NCI-H774 (cell line): ENCODE data around the gene ERLIN1.
"Not testable (repeated sequence)": the region's sequence is repeated elsewhere in the genome, so short reads cannot be mapped to it uniquely, and the experiment has no call there.

ENCODE experiments used
- DNase-seq: peaks from one replicate; lab custom pipeline; 2025; lab: John Stamatoyannopoulos, UW

ERLIN1 gene

DNA sequence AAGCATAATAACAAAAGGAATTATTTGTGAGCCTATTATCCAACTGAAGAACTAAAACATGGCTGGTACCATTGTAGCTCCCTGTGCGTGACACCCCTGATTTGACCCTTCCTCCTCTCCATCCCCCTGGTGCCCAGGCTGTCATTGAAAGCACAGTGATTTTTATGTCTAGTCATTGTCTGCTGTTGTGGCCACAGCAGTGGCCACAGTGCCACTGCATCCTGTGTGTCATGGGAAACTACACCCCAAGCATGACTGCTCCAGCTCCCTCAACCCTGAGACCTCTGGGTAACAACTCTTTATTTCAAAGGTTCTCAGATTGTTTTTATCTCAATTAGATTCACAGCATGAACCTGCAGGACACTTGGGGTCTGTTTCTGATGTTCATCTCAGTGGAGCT is 52.0 kb downstream of the ERLIN1 start:
- DNase-seq: no peak

DNA sequence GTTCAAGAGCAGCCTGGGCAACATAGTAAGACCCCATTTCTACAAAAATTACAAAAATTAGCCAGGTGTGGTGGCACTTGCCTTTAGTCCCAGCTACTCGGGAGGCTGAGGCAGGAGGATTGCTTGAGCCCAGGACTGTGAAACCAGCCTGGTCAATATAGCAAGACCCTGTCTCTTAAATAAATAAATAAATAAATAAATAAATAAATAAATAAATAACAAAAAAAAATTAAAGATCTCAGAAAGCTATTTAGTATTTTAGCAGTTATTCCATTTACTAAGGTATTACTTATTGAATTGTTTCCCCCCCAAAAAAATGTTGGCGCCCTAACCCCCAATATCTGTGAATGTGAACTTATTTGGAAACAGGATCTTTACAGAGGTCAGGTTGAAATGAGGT is 53.4 kb downstream of the ERLIN1 start:
- DNase-seq: no peak

DNA sequence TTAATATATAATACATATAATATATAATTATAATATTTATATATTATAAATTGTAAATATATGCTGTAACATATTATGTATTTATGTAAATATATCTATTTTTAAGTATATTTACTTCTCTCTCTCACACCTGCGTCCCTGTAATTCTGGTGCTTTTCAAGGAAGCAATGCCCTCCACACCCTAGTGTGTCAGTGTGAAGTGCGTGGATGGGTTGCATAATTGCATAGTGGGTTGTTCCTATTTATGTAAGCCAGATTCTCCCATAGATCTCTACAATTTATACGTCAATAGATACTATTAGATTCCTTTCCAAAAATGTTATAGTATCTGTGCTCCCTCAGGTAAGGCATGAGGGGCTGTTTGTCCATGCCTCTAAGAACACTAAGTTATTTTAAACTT is 54.3 kb downstream of the ERLIN1 start:
- DNase-seq: no peak

DNA sequence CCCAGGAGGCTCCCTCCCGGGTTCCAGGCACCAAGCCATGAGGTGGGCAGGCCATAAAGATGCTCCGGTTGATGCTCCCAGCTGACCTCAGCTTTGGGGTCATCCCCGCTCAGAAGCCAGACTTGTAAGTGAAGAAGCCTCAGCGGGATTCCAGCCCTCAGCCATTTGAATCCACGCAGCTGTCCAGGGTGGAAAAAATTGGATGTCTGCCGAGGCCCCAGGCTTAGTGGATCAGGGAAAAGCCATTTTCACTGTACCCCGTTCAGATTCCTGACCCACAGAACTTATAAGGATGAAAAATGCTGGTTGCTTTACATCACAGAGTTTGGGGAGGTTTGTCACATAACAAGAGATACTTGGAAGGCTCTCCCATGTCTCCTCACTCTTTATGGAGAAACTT is 55.0 kb downstream of the ERLIN1 start:
- DNase-seq: no peak

DNA sequence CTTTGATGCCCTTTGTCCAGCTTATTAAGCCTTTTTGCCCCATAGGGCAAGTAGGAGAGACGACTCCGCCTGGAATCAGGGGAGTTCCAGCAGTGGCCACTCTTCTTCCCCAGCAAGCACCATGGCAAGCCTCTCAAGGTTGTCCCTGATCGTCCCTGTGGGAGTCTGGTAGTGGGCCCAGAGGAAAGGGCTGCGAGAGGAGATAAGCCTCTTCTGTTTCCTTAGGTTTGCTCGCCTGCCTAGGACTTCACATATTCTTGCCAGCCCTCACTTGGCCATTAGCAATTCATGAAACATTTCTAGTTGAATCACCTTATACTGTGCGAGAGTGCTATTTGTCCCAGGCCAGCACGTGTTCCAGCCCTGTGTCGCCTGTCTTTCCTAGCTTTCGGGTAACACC is 56.4 kb downstream of the ERLIN1 start:
- DNase-seq: no peak

DNA sequence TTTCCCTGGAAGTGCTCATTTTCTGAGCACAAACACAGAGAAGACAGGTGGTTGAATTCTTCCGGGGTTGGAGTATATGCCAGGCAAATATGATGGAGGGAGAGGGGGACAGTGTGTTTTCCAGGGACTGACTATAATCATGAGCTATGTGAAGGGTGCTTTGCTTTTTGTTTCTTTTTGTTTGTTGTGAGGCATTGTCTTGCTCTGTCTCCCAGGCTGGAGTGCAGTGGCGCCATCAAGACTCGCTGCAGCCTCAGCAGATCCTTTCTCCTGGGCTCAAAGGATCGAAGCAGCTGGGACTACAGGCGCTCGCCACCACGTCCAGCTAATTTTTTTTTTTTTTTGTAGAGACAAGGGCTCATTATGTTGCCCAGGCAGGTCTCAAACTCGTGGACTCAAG is 56.9 kb downstream of the ERLIN1 start:
- no peak for DNase-seq

DNA sequence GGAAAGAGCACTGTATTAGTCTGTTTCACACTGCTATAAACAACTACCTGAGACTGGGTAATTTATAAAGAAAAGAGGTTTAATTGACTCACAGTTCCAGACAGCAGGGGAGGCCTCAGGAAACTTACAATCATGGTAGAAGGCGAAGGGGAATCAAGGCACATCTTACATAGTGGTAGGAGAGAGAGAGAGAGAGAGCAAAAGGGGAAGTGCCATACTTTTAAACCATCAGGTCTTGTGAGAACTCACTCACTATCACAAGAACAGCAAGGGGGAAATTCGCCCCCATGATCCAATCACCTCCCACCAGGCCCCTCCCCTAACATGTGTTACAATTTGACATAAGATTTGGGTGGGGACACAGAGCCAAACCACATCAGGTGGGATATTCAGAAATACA is 60.5 kb downstream of the ERLIN1 start:
- DNase-seq: not testable (repeated sequence)

DNA sequence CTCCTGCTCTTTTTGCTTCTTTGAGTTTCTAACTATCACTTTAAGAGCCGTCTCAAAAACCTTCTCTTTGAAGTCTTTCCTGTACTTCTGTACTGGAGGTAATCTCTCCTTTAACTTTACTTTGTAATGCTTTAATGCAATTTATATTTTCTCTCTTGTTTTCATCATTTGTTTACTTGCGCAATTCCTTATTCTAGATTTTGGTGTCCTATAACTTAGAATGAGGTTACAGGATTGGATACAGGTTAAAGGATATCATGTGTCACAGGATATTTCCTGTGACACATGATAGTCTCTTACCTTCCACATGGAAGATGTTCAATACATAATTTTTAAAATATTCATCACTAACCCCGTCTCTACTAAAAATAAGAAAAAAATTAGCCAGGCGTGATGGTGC is 61.7 kb downstream of the ERLIN1 start:
- no peak for DNase-seq

DNA sequence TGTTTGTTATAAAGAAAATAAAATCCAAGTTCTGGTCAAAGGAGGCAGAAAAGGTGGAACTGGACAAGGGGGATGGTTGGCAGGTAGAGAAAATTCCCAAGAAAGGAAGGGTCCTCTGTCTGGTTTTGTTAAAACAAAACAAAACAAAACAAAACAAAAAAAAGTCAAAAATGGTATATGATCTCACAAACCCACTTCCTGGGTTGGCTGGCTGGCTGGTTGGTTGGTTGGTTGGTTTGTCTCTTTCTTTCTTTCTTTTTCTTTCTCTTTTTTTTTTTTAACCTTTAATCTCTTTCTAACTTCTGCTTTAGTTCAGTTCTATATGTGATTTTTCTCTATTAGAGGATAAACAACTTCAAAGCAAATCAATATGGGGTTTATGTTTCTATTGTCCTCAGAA is 63.0 kb downstream of the ERLIN1 start:
- DNase-seq: no peak

DNA sequence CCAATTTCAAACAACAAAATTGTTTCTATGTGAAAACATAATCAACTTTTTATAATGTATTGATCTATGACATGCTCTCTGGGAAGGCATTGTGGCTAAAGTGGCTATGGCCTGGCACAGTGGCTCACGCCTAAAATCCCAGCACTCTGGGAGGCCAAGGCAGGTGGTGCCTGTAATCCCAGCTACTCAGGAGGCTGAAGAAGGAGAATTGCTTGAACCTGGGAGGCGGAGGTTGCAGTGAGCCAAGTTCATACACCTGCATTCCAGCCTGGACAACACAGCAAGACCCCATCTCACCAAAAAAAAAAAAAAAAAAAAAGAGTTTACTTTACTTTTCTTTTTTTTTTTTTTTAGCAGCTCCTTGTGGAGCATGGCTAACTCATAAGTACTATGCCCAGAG is 65.3 kb downstream of the ERLIN1 start:
- DNase-seq: no peak

DNA sequence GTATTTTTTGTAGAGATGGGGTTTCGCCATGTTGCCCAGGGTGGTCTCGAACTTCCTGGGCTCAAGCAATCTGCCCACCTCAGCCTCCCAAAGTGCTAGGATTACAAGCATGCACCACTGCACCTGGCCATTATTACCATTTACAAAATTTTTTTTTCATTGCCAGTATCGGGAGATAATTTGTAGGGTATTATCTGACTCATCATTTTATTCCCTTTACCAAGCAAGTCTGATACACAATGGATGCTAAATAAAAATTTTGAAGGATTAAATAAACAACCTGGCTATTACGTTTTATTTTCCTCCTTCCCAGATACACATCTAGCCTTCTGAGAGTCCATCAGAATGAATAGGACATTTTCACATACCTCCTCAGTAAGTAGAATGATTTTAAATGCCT is 66.1 kb downstream of the ERLIN1 start:
- no peak for DNase-seq

DNA sequence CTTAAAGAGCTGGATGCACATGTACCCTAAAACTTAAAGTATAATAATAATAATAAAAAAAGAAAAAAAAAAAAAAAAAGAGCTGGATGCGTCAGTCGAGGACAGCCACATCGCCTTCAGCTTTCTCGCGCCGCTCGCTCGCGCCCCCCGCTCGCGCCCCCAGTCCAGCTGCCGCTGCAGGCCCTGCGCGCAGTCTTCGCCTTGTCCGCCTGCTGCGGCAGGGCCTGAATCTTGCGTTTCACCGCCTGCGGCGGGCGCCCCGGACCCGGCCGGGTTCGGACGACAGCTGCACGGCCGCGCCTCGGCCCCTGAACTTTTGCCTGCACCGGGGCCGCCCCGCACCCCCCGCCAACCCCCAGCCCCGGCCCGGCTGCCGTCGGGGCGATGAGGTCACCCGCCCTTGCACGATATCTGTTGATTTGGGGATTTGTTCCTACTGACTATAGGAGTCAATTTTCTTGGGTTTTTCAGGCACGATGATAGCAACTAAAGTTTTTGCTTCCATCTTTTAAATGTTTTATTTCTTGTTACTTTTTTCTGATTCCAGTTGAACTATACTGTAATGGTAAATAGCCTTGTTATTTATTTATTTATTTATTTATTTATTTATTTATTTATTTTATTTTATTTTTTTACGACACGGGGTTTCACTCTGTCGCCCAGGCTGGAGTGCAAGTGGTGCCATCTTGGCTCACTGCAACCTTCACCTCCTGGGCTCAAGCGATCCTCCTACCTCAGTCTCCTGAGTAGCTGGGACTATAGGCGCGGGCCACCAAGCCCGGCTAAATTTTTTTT is 70.7 kb downstream of the ERLIN1 start:
- no peak for DNase-seq

DNA sequence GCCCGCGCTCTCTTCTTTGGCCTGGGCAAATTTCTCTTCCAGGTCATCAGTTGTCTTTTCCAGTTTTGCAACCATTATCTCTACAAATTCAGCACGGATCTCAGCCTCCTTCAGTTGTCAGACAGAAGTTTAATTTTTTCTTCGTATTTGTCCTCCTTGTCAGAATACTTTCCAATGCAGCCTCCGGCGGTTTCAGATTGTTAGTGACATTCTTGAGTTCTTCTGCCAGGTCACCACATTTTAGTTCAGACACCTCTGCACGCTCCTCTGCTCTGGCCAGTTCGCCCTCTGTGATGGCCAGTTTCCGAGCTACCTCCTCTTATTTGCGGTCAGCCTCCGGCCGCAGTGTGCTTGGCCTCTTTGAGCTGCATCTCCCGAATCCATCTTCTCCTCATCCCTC is 71.4 kb downstream of the ERLIN1 start:
- DNase-seq: no peak

DNA sequence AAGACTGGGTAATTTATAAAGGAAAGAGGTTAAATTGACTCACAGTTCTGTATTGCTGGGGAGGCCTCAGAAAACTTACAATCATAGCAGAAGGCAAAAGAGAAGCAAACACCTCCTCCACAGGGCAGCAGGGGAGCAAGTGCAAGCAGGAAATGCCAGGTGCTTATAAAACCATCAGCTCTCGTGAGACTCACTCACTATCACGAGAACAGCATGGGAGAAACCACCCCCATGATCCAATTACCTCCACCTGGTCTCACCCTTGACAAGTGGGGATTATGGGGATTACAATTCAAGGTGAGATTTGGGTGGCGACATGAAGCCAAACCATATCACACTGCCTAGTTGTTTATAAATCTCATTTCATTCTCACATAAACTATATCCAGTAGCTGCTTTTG is 76.2 kb downstream of the ERLIN1 start:
- DNase-seq: no peak

DNA sequence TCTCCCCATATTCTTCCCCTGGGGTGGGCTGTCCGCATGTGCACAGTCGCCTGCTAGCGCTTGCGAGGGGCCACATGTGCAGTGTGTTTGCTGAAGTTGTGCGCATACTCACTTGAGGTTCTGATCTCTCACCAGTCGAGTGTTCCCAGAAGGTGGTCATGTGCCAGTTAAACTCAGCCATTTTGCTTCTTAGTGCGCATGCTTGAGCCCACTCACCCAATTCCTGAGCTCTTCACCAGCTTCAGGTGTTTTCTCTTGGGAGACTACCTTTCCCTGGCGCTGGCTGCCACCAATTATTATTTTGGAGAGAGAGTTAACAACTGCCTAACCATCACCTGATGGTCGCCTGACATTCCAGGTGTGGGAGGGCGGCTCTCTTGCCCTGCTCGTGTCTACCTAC is 79.0 kb downstream of the ERLIN1 start:
- DNase-seq: no peak

DNA sequence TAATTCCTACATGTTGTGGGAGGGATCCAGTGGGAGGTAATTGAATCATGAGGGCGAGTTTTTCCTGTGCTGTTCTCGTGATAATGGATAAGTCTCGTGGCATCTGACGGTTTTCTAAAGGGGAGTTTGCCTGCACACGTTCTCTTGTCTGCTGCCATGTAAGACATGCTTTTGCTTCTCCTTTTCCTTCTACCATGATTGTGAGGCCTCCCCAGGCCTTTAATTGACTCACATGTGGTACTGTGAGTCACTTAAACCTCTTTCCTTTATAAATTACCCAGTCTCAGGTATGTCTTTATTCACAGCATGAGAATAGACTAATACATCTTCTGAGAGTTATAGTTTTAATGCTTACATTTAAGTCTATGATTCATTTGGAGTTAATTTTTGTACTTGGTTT is 81.5 kb downstream of the ERLIN1 start:
- DNase-seq: no peak

DNA sequence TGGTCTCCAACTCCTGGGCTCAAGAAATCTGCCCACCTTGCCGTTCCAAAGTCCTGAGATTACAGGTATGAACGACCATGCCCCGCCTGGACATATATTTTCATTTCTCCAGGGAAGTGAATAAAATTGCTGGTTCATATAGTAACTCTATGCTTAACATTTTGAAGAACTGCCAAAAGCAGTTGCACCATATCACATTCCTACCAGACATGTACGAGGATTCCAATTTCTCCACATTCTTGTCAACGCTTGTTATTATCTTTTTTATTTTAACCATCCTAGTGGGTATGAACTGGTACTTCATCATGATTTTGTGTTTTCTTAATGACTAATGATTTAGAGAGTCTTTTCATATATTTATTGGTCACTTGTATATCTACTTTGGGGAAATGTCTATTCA is 82.2 kb downstream of the ERLIN1 start:
- no peak for DNase-seq

DNA sequence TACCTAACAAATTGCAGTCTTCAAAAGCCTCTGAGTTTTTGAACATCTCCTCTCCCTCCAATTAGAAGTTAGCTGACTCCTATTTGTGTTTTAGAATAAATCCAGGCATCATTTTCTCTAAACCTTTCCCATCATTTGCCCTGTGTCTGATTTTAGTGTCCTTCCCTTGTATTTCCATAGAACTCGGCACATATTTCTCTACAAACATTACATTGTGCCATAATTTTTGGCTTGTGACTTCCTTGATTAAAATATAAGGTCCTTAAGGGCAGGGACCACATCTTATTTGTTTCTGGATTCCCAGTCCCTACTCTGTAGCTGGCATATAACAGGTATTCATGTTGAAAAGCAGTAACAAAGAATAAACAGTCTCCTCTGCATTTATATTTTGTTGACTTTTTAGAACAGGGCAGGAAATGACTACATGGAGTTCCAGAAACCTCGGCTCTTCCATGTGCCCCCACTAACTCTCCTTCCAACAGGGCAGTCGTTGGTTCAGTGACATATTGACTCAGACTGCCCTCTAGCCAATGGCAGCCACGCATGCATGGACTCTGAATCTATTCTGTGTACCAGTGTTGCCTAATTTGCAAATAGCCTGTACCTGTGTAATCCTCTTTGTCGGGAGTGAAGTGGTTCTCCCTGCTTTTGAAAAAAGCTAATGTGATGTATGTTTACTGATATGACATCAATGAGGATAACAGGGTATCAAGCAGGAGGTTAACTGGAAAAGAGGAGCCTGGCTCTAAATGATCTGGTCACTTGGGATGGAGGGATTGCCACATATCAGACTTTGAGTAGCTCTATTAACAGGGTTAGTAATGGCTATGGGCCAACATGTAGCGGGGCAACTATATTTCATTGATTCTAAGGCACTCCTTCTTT is 84.4 kb downstream of the ERLIN1 start:
- no peak for DNase-seq

DNA sequence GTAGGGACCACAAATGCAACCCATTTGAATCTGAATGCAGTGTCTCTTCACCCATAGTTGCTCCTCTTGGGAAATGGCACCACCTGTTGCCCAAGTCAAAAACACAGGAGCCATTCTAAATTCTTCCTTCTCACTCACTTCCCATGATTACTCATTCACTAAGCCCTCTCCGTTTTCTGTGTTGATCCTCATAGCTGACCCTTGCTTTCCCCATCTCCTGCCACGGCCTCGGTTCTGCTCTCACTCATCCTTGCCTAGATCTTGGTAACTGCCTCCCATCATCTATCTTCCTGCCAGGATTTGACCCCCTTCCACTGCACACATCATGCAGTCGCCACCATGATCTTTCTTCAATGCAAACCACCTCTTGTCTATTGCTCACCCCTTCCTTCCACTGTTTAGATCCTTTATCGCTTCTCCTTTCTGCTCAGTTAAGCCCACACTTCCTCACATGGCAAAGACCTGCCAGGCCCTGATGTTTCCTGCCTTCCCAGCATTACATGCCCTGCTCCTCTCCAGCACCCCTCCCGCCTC is 85.1 kb downstream of the ERLIN1 start:
- no peak for DNase-seq
